CD4-positive, alpha-beta T cell treated with Interferon gamma for 1 hour (primary cell): ENCODE data around the gene SYNPR.
"Not testable (repeated sequence)": the region's sequence is repeated elsewhere in the genome, so short reads cannot be mapped to it uniquely, and the experiment has no call there.

ENCODE experiments used
- DNase-seq: peaks from one replicate; pipeline ENCODE4 v3.0.0-alpha.2; 2020

The SYNPR gene

GRCh38 chr3:63639806-63640205 lies 361.7 kb downstream of the SYNPR start:
- DNase-seq = no peak

- no peak for DNase-seq
These were observed 364.4 kb downstream of the SYNPR start for GRCh38 chr3:63642488-63642887.

- no peak for DNase-seq
These were observed 366.2 kb downstream of the SYNPR start for GRCh38 chr3:63644212-63644797.

GRCh38 chr3:63644928-63645781 lies 367.0 kb downstream of the SYNPR start:
- not testable (repeated sequence) for DNase-seq

- no peak for DNase-seq
These were observed 374.1 kb downstream of the SYNPR start, which contains the start of gene SNTN for GRCh38 chr3:63652066-63652725. TSS of gene SNTN (plus strand) at chr3:63652675. CDS start at chr3:63652688, 13 bp downstream.

- no peak for DNase-seq
These were observed 376.1 kb downstream of the SYNPR start for GRCh38 chr3:63654211-63654610.

- no peak for DNase-seq
These were observed 376.8 kb downstream of the SYNPR start for GRCh38 chr3:63654931-63655330.

GRCh38 chr3:63655519-63655918 lies 377.4 kb downstream of the SYNPR start:
- DNase-seq = no peak

GRCh38 chr3:63656786-63657185 lies 378.7 kb downstream of the SYNPR start:
- no peak for DNase-seq

GRCh38 chr3:63661242-63661641 lies 383.1 kb downstream of the SYNPR start:
- DNase-seq = no peak

GRCh38 chr3:63662011-63662410 lies 383.9 kb downstream of the SYNPR start:
- DNase-seq = no peak

- no peak for DNase-seq
These were observed 384.4 kb downstream of the SYNPR start for GRCh38 chr3:63662500-63662899.
